Activated T-cell treated with anti-CD3 and anti-CD28 coated beads for 1 hour (primary cell): Measurements from ENCODE around the gene IL12B.
"Not testable (repeated sequence)": the region's sequence is repeated elsewhere in the genome, so short reads cannot be mapped to it uniquely, and the experiment has no call there.

Source experiments
- DNase-seq: peaks from one replicate; pipeline ENCODE4 v3.0.0-alpha.2; 2020; ENCODE audit warnings: low read depth

IL12B gene

GRCh38 chr5:159294921-159295320 is 35.4 kb downstream of the IL12B start:
- DNase-seq, result no peak

- DNase-seq, result no peak
Observed at GRCh38 chr5:159290741-159291140, 39.5 kb downstream of the IL12B start.

GRCh38 chr5:159286420-159287035 is 43.8 kb downstream of the IL12B start:
- DNase-seq, result no peak

GRCh38 chr5:159274676-159275075 is 55.6 kb downstream of the IL12B start:
- DNase-seq, result no peak

DNA sequence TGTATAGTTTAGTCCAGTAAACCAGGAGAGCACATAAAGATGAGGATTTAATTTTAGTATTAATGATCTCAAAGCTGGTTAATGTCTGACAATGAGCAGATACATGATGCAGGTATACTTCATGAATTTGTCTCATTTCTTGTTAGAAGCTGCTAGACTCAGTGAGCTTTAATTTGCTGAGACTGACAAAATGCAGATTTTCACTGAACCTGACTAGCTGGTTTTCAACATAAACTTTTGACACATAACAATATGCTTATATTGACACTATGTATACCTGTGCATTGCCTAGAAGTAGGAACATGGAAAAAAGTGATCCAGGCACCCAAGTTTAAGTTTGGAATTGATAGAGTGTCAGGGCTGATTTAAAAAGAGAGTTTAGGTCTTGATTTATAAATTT is 56.4 kb downstream of the IL12B start:
- DNase-seq, result no peak

GRCh38 chr5:159269723-159270122 is 60.6 kb downstream of the IL12B start:
- DNase-seq, result no peak

DNA sequence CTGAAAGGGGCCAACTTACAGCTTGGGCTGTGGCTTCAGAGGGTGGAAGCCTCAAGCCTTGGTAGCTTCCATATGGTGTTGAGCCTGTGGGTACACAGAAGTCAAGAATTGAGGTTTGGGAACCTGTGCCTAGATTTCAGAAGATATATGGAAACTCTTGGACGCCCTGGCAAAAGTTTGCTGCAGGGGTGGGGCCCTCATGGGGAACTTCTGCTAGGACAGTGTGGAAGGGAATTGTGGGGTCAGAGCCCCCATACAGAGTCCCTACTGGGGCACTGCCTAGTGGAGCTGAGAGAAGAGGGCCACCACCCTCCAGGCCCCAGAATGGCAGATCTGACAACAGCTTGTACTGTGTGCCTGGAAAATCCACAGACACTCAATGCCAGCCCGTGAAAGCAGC is 63.5 kb downstream of the IL12B start:
- DNase-seq, result not testable (repeated sequence)
